Central memory CD4-positive, alpha-beta T cell (primary cell): ENCODE measurements around the gene NUP93.
"Not testable (repeated sequence)": the region's sequence is repeated elsewhere in the genome, so short reads cannot be mapped to it uniquely, and the experiment has no call there.

Source experiments
- DNase-seq: peaks from one replicate; pipeline ENCODE4 v3.0.0; 2022

Gene NUP93

GRCh38 chr16:56876048-56876447, 146.1 kb downstream of the NUP93 start:
- no peak for DNase-seq

DNA sequence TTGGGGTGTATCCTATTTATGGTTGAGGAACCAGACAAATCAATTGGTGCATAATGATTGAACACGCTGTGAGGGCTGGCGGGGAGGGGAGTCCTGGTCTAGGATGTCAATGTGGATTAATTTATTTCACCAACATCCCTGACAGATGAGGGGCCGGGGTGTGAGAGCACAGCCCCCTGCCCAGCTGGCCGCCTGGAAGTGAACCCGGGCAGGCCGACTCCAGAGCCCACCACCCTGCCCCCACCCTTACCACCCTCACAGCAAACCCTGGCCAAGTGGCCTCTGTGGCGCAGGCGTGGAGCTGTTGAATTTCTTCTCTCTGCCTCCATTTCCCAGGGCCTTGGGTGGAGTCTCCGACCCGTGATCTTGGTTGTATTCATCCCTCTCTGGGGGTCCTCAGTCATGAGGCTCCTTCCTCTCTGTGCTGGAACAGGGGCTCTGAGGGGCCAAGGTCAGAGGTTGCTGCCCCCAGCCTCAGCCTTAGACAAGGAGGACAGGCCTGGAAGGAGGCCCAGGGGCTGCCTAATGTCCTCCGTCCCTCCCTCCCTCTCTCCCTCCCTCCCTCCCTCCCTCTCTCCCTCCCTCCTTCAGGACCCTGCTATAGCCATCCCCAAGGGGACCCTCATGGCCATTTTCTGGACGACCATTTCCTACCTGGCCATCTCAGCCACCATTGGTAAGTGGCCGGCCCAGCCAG, 147.7 kb downstream of the NUP93 start:
- no peak for DNase-seq

GRCh38 chr16:56878282-56878854, 148.4 kb downstream of the NUP93 start:
- no peak for DNase-seq

GRCh38 chr16:56879276-56879675, 149.3 kb downstream of the NUP93 start:
- DNase-seq: no peak

- DNase-seq: no peak
These were observed 150.2 kb downstream of the NUP93 start for GRCh38 chr16:56880176-56880575.

DNA sequence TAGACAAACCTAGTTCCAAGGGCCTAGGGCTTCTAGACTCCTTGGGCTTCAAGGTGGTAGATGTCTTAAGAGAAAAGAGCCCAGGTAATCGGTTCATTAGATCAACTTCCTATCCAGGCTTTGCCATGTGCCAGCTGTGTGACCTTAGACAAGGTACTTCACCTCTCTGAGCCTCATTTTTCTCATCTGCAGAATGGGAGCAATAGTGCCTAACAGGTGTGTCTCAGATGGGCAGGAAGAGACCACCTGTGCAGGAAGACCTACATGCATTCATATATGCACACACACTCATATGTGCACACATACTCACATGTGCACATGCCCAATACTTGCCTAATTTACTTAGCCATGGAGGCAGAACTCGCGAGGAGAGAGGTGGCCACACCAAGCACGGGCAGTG, 150.8 kb downstream of the NUP93 start:
- no peak for DNase-seq

- DNase-seq: no peak
These were observed 152.3 kb downstream of the NUP93 start for GRCh38 chr16:56882077-56882800.

DNA sequence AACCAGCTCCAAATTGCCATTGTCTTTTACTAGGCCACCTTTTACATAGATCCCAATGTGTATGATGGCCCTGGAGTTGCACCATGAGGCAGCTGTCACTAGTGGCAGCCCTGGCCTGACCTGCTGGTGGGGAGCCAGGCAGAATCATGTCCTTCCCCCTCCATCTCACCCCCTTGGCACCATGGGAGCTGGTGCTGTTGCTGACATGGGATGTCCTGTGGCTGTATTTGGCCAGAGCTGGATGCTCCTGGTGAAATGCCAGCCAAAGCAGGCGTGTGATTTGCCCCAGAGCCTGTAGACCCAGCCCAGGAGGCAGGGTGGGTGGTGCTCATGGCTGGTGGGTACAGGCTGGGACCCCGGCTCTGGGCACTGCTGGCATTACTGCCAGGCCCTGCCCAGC, 153.7 kb downstream of the NUP93 start:
- no peak for DNase-seq

DNA sequence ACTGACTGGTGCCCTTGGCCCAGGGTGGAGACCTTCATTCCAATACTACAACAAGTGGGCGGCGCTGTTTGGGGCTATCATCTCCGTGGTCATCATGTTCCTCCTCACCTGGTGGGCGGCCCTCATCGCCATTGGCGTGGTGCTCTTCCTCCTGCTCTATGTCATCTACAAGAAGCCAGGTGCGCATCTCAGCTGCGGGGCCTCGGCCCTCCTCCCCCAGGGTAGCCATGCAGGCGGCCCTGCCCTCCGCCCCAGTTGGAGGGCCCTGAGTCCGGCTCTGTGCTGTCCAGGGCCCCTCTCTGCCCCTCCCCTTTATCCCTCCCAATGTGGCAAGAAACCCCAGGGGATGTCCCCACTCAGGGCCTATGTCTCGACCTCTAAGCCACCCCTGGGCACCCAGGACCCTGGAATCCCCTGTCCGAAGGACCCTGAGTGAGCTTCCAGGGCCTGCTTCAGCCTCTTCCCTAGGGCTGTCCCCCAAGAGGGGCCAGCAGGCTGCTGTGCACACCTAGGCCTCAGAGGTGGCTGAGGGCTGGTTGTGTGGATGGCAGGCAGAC, 154.2 kb downstream of the NUP93 start:
- no peak for DNase-seq

- not testable (repeated sequence) for DNase-seq
These were observed 155.0 kb downstream of the NUP93 start for GRCh38 chr16:56884929-56885328.

DNA sequence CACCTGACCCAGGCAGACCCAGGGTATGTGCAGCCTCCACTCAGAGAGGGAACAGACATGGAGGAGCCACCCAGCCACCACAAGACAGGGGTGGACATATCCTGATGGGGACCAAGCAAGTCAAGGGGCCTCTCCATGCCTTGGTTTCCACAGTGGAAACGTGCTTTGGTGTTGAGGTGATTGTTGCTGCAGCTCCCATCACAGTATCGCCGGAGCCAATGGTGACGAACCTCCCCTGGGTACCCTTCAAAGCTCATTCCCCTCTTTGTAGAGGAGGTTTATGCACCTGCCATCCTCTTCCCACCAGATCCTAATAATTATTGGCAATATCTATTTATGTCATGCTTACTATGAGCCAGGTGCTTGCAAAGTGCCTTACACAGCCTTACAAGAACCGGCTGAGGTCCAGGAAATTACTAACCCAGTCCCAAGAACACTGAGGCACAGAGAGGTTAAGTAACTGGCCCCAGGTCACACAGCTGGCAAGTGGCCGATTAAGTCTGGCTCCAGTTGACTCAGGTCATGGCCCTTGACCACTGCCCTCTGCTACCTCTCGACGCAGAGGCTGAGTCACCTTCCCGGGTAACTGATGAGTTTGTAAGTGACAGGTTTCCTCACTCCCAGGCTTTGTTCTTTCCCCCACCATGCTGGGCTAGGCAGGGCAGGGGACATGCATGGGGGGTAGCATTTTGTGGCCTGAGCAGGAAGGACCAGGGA, 155.7 kb downstream of the NUP93 start:
- DNase-seq: no peak

GRCh38 chr16:56886296-56886695, 156.4 kb downstream of the NUP93 start:
- DNase-seq: no peak

- DNase-seq: no peak
These were observed 156.9 kb downstream of the NUP93 start for GRCh38 chr16:56886826-56887225.

DNA sequence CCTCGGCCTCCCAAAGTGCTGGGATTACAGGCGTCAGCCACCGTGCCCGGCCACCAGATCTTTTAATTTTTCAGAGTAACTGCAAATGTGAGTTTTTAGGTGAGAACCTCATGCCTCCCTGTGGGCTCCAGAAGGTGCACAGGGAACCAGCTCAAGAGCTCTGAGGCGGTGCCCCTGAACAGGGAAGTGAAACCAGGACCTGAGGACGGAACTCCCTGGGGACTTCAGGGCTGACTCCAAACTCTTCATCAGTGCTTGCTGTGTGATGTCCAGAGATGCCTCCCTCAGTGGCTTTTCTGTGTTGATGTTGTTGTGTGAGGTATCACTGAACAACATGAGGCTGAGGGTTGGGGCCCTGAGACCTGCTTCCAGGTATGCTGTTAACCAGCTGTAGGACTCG, 158.9 kb downstream of the NUP93 start:
- DNase-seq: no peak

GRCh38 chr16:56889206-56889605, 159.3 kb downstream of the NUP93 start:
- DNase-seq: no peak

GRCh38 chr16:56891685-56892084, 161.8 kb downstream of the NUP93 start:
- DNase-seq: no peak

GRCh38 chr16:56892705-56893104, 162.8 kb downstream of the NUP93 start:
- no peak for DNase-seq

DNA sequence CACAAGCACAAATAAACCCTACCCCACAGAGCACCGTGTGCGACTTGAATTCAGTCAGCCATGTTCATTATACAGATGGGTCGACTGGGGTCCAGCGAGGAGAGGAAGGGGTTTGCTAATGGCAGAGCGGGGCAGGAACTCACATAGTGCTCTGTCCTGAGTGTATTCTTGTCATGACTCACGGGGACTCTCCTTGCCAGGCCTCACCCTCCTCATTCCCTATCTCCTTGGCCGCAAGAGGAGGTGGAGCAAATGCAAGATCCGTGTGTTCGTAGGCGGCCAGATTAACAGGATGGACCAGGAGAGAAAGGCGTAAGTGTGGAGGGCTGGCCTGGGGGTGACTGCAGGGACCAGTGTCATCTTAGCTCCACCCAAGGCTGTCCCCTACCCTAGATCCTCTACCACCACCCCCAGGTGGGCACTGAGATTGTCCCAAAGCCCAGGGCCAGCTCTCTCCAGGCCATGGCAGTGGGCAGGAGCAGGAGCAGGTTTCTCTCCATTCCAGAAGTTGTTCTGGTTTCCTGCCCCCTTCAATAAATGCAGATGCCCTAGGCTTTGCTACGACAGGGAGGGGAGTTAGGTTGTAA, 164.5 kb downstream of the NUP93 start:
- no peak for DNase-seq

- DNase-seq: no peak
These were observed 165.9 kb downstream of the NUP93 start for GRCh38 chr16:56895813-56896212.

DNA sequence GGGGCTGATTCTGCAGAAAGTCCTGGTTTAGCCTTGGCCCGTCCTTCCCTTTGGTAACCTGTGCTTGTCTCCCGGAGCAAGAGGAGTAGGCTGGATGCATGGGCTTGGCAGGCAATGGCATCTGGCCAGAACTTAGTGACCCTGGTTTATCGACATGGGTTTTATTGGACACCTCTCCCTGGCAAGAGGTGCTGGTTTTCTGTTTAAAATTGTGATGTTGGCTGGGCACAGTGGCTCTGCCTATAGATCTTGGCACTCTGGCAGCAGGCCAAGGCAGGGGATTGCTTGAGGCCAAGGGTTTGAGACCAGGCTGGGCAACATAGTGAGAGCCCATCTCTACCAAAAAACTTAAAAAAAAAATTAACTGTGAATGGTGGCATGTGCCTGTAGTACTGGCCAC, 166.3 kb downstream of the NUP93 start:
- DNase-seq: no peak

DNA sequence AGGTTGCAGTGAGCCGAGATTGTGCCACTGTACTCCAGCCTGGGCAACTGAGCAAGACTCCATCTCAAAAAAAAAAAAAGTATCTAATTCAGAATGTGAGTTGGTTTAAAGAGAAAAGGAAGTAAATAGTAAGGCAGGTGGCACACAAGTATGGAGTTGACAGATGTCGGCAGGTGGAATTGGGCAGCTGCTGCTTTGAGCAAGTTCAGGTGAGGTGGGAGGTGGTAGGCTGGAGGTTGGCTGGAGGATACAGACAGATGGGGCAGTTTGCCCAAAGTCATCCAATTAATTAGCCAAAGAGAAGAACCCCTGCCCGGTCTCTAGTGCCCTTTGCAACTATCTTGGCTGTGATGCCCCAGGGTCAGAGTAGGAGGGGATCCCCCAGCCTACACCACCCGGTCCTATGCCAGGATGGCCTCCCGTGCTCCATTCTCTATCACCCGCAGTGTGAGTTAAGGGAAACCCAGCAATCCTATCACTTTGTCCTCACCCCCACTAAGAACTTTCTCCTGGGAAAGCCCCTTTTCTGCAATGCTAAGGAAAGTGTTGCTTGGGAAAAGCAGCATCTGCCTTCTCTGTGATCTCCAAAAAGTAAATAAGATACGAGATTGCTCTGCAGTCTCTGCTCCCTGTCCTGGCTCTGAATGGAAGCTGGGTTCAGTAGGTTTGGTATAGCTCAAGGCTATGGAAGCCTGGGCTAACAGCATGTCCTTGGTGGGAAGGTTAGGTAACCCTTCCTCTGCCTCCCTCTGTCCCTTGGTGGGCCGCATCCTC, 167.3 kb downstream of the NUP93 start:
- no peak for DNase-seq

- DNase-seq: no peak
These were observed 168.9 kb downstream of the NUP93 start for GRCh38 chr16:56898847-56899246.
